ENCODE data around the gene ADAMTSL3. TPM values are rescaled to one million over a fixed set of nuclear protein-coding genes. Genes with fewer than 3 reads are reported as not detected.

Gene ADAMTSL3
- total RNA-seq, 2 donors from 2014 or later = 0.79 to 3.4 TPM

DNA sequence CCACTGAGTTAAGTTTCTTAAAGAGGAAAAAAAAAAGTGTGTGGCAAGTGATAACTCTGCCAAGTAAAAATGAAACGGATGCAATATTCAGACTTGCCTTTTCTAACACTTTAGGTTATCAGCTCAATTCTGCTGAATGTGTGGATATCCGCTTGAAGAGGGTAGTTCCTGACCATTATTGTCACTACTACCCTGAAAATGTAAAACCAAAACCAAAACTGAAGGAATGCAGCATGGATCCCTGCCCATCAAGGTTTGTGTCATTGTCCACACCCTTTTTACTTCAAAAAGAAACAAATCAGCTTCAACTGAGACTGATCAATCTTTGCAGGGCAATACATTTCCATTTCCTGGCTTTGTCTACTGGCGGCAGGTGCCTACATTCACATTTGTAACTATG lies 236.1 kb downstream of the ADAMTSL3 start:
- Mint-ChIP-seq H3K36me3 (ENCODE audit: low read depth) (no peaks in the 10 kb centered on the region), H3K27me3 (ENCODE audit: insufficient read depth) (peaks cover 7% of the 10 kb centered on the region), H3K9me3 (no peaks in the 10 kb centered on the region), H3K4me3 (no peak overlapping the region), H3K4me1 (no peaks in the 10 kb centered on the region), H3K27ac (no peak overlapping the region)
- no peaks in the 10 kb centered on the region for H3K27me3 ChIP-seq (ENCODE audit: control insufficient read depth, insufficient read depth, low read length, poor library complexity, severe bottlenecking)
- H3K9ac ChIP-seq (ENCODE audit: extremely low read depth, low read length, poor library complexity, severe bottlenecking) = no peak overlapping the region
- DNase-seq = no peak
- H3K4me1 ChIP-seq (ENCODE audit: control insufficient read depth, insufficient read depth, low read length) = no peaks in the 10 kb centered on the region
- no peak for TF ChIP-seq CTCF (conservative IDR thresholded peaks at IDR 0.05)
- H3K36me3 ChIP-seq (ENCODE audit: control insufficient read depth, insufficient read depth, low read length) = no peaks in the 10 kb centered on the region
- 93 to 95% methylated on average over 2 to 3 of the region's 3 CpGs for WGBS, 2 experiments (ENCODE audit: insufficient coverage in 1 of 2, insufficient read length in 1 of 2)
- no peak overlapping the region for H3K4me3 ChIP-seq (ENCODE audit: low read length)
- no peaks in the 10 kb centered on the region for H3K9me3 ChIP-seq (ENCODE audit: control insufficient read depth, low read length)
- no peak overlapping the region for H3K27ac ChIP-seq (ENCODE audit: low read depth, low read length)

GRCh38 chr15:83890587-83890986 lies 236.7 kb downstream of the ADAMTSL3 start:
- no peak for TF ChIP-seq CTCF (conservative IDR thresholded peaks at IDR 0.05)
- no peaks in the 10 kb centered on the region for H3K4me1 Mint-ChIP-seq
- Histone ChIP-seq H3K27me3 (ENCODE audit: control insufficient read depth, insufficient read depth, low read length, poor library complexity, severe bottlenecking) (no peaks in the 10 kb centered on the region), H3K4me3 (ENCODE audit: low read length) (no peak overlapping the region), H3K36me3 (ENCODE audit: control insufficient read depth, insufficient read depth, low read length) (no peaks in the 10 kb centered on the region), H3K9me3 (ENCODE audit: control insufficient read depth, low read length) (no peaks in the 10 kb centered on the region), H3K4me1 (ENCODE audit: control insufficient read depth, insufficient read depth, low read length) (no peaks in the 10 kb centered on the region), H3K9ac (ENCODE audit: extremely low read depth, low read length, poor library complexity, severe bottlenecking) (no peak overlapping the region), H3K27ac (ENCODE audit: low read depth, low read length) (no peak overlapping the region)
- WGBS, 2 experiments (ENCODE audit: insufficient coverage in 1 of 2, insufficient read length in 1 of 2) = 73% methylated on average over 1 of the region's 1 CpG; no CpG with 5 or more reads in 1 of the 2 experiments
- H3K36me3 Mint-ChIP-seq (ENCODE audit: low read depth) = no peaks in the 10 kb centered on the region
- H3K27me3 Mint-ChIP-seq (ENCODE audit: insufficient read depth) = peaks cover 7% of the 10 kb centered on the region
- no peak overlapping the region for H3K4me3 Mint-ChIP-seq
- H3K27ac Mint-ChIP-seq = no peak overlapping the region
- H3K9me3 Mint-ChIP-seq = no peaks in the 10 kb centered on the region
- DNase-seq = no peak

DNA sequence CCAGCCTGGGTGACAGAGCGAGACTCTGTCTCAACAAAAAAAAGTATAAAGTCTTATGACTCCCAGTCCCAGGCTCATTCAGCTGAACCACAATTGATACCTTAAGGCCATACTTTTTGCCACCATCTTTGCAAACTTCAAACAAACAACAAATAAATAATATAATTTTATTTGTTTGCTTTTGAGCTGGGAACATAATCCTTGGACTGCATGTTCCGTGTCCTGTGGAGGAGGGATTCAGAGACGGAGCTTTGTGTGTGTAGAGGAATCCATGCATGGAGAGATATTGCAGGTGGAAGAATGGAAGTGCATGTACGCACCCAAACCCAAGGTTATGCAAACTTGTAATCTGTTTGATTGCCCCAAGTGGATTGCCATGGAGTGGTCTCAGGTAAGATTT lies 238.6 kb downstream of the ADAMTSL3 start:
- Histone ChIP-seq H3K27me3 (ENCODE audit: control insufficient read depth, insufficient read depth, low read length, poor library complexity, severe bottlenecking) (no peaks in the 10 kb centered on the region), H3K27ac (ENCODE audit: low read depth, low read length) (no peak overlapping the region), H3K9me3 (ENCODE audit: control insufficient read depth, low read length) (no peaks in the 10 kb centered on the region), H3K9ac (ENCODE audit: extremely low read depth, low read length, poor library complexity, severe bottlenecking) (no peak overlapping the region), H3K4me3 (ENCODE audit: low read length) (no peak overlapping the region), H3K4me1 (ENCODE audit: control insufficient read depth, insufficient read depth, low read length) (no peaks in the 10 kb centered on the region), H3K36me3 (ENCODE audit: control insufficient read depth, insufficient read depth, low read length) (no peaks in the 10 kb centered on the region)
- DNase-seq = no peak
- Mint-ChIP-seq H3K4me1 (no peaks in the 10 kb centered on the region), H3K9me3 (no peaks in the 10 kb centered on the region), H3K36me3 (ENCODE audit: low read depth) (no peaks in the 10 kb centered on the region), H3K4me3 (no peak overlapping the region), H3K27ac (no peak overlapping the region), H3K27me3 (ENCODE audit: insufficient read depth) (peaks cover 7% of the 10 kb centered on the region)
- TF ChIP-seq CTCF (conservative IDR thresholded peaks at IDR 0.05) = no peak
- WGBS, 2 experiments (ENCODE audit: insufficient coverage in 1 of 2, insufficient read length in 1 of 2) = 96 to 100% methylated on average over 3 to 4 of the region's 4 CpGs
